Neutrophil (primary cell): ENCODE data around the gene FBP1.

Experiments used
- H3K27ac ChIP-seq: fragments of 200-600 bp; sonication (generic); 2 replicates; pipeline ENCODE4 v1.5.1; 2016; ENCODE audit warnings: mild to moderate bottlenecking, moderate library complexity
- H3K27me3 ChIP-seq: fragments of 200-600 bp; sonication (generic); 2 replicates; pipeline ENCODE4 v1.6.0; 2016; ENCODE audit warnings: mild to moderate bottlenecking
- H3K36me3 ChIP-seq: fragments of 200-600 bp; sonication (generic); 2 replicates; pipeline ENCODE4 v1.5.1; 2017
- H3K4me1 ChIP-seq, 2 experiments: fragments of 200-600 bp in 1 of 2; sonication (generic) in 1 of 2; 1 replicate in 1 of 2; 2 replicates in 1 of 2; pipeline versions ENCODE4 v1.5.1 to v1.6.1; 2013 to 2016; ENCODE audit warnings: low read depth in 1 of 2, low read length in 1 of 2, mild to moderate bottlenecking in 1 of 2, moderate library complexity in 1 of 2; ENCODE audit not compliant: control insufficient read depth in 1 of 2, insufficient read depth in 1 of 2
- H3K4me3 ChIP-seq, 2 experiments: fragments of 200-600 bp in 1 of 2; sonication (generic) in 1 of 2; 1 replicate in 1 of 2; 2 replicates in 1 of 2; pipeline ENCODE4 v1.5.1; 2013 to 2016; ENCODE audit warnings: low read depth in 1 of 2, low read length in 1 of 2, mild to moderate bottlenecking in 1 of 2, moderate library complexity in 1 of 2
- H3K9me3 ChIP-seq: fragments of 200-600 bp; sonication (generic); 2 replicates; pipeline ENCODE4 v1.5.1; 2016
- CTCF ChIP-seq: fragments of 200-600 bp; sonication (generic); IDR thresholded peaks from 2 replicates; pipeline ENCODE4 v1.5.1; 2016; ENCODE audit warnings: antibody characterized with exemption

The FBP1 gene

GRCh38 chr9:94606646-94607422, 32.5 kb downstream of the FBP1 start:
- Histone ChIP-seq H3K4me3 (no peak overlapping the region), H3K9me3 (no peaks in the 10 kb centered on the region), H3K4me1 (peaks cover 4 to 5% of the 10 kb centered on the region in 2 experiments), H3K27me3 (no peaks in the 10 kb centered on the region), H3K27ac (no peak overlapping the region), H3K36me3 (no peaks in the 10 kb centered on the region)
- no peak for TF ChIP-seq CTCF

- H3K4me3 ChIP-seq: no peak overlapping the region
- TF ChIP-seq CTCF: peak; percentile 48
- H3K9me3 ChIP-seq: no peaks in the 10 kb centered on the region
- H3K36me3 ChIP-seq: no peaks in the 10 kb centered on the region
- no peaks in the 10 kb centered on the region for H3K27me3 ChIP-seq
- H3K27ac ChIP-seq: no peak overlapping the region
- peaks cover 4 to 5% of the 10 kb centered on the region in 2 experiments for H3K4me1 ChIP-seq
Measured at GRCh38 chr9:94603259-94604160, 35.8 kb downstream of the FBP1 start.

- no peak for TF ChIP-seq CTCF
- Histone ChIP-seq H3K27ac (no peak overlapping the region), H3K4me1 (peaks cover 4 to 5% of the 10 kb centered on the region in 2 experiments), H3K27me3 (no peaks in the 10 kb centered on the region), H3K4me3 (no peak overlapping the region), H3K36me3 (no peaks in the 10 kb centered on the region), H3K9me3 (no peaks in the 10 kb centered on the region)
Measured at GRCh38 chr9:94602666-94603065, 36.7 kb downstream of the FBP1 start.

GRCh38 chr9:94600715-94601114, 38.6 kb downstream of the FBP1 start:
- TF ChIP-seq CTCF: no peak
- Histone ChIP-seq H3K36me3 (no peaks in the 10 kb centered on the region), H3K27ac (no peak overlapping the region), H3K27me3 (no peaks in the 10 kb centered on the region), H3K4me3 (no peak overlapping the region), H3K4me1 (peaks cover 4 to 5% of the 10 kb centered on the region in 2 experiments), H3K9me3 (no peaks in the 10 kb centered on the region)

GRCh38 chr9:94600258-94600657, 39.1 kb downstream of the FBP1 start:
- Histone ChIP-seq H3K4me1 (peaks cover 4 to 5% of the 10 kb centered on the region in 2 experiments), H3K4me3 (no peak overlapping the region), H3K36me3 (no peaks in the 10 kb centered on the region), H3K27ac (no peak overlapping the region), H3K27me3 (no peaks in the 10 kb centered on the region), H3K9me3 (no peaks in the 10 kb centered on the region)
- TF ChIP-seq CTCF: no peak
